Transverse colon (tissue), 4 donors: ENCODE data around the gene MTRR. TPM values are rescaled to one million over a fixed set of nuclear protein-coding genes. Genes with fewer than 3 reads are reported as not detected.

ENCODE experiments used
- DNase-seq: peaks from one replicate; pipeline ENCODE4 v3.0.0-alpha.2; 2019
- H3K27ac ChIP-seq, 4 donors: fragments of 200-600 bp; sonication (generic); 2 replicates each; pipeline ENCODE4 v1.5.1; 2016 to 2018; ENCODE audit warnings: inconsistent platforms in 4 of 4
- H3K27me3 ChIP-seq: fragments of 200-600 bp; sonication (generic); 2 replicates; pipeline ENCODE4 v1.5.1; 2017; ENCODE audit warnings: inconsistent platforms
- H3K36me3 ChIP-seq, 4 donors: fragments of 200-600 bp; sonication (generic); 2 replicates each; pipeline ENCODE4 v1.5.1; 2017 to 2019; ENCODE audit warnings: inconsistent platforms in 4 of 4
- H3K4me1 ChIP-seq, 4 donors: fragments of 200-600 bp; sonication (generic); 2 replicates each; pipeline ENCODE4 v1.5.1; 2017 to 2020; ENCODE audit warnings: inconsistent platforms in 4 of 4
- H3K4me3 ChIP-seq, 4 donors: fragments of 200-600 bp; sonication (generic); 1 replicate in 1 of 4; 2 replicates in 3 of 4; pipeline versions ENCODE4 v1.5.1 to v1.6.1; 2017 to 2019; ENCODE audit warnings: inconsistent platforms in 4 of 4
- H3K9me3 ChIP-seq, 2 donors: fragments of 200-600 bp; sonication (generic); 2 replicates each; pipeline ENCODE4 v1.5.1; 2017 to 2019; ENCODE audit warnings: inconsistent platforms in 2 of 2
- EP300 ChIP-seq: sonication (generic); formaldehyde crosslinking; IDR thresholded peaks from one replicate; pipeline ENCODE4 v1.6.1; 2017; ENCODE audit warnings: antibody characterized with exemption, low read depth
- POLR2A ChIP-seq: fragments of 450-650 bp; IDR thresholded peaks from one replicate; pipeline ENCODE4 v1.6.1; 2016; ENCODE audit warnings: antibody characterized with exemption, mild to moderate bottlenecking, moderate library complexity
- POLR2AphosphoS5 ChIP-seq, 3 donors: sonication (generic); formaldehyde crosslinking; IDR thresholded peaks; one replicate each; pipeline ENCODE4 v1.6.1; 2016; ENCODE audit warnings: antibody characterized with exemption in 3 of 3
- WGBS, 2 donors: methylation state at CpG; one replicate each; pipeline ENCODE4 v1.1.5; 2018; ENCODE audit warnings: low coverage in 1 of 2; 5-methylcytosine and 5-hydroxymethylcytosine counted together
- in situ Hi-C, 4 donors: fragments of 200-750 bp; cut with MboI; loops; one replicate each; pipeline versions ENCODE4 v1.15.0 to v1.15.1; 2017; ENCODE audit warnings: low sequenced_read_pairs in 3 of 4, low pct_ligation_motif_present in 1 of 4, low pct_unique_long_range_greater_than_20kb in 1 of 4
- intact Hi-C: fragments of 100-400 bp; cut with DNase I; formaldehyde crosslinking; loops from one replicate; pipeline ENCODE4 v1.15.1; 2023; ENCODE audit warnings: low total_unique reads
- total RNA-seq, 4 donors: library from RNA; depleted of rRNA; stranded (reverse); fragments of >200 nt; gene quantifications; one replicate each; pipeline ENCODE4 v1.1.0, GENCODE V29; 2016
- TF ChIP-seq, protein P1 (sequence below), 5 experiments: fragments of 200-600 bp in 3 of 5; fragments of 450-650 bp in 2 of 5; sonication (generic) in 3 of 5; IDR thresholded peaks; 1 replicate in 2 of 5; 2 replicates in 3 of 5; pipeline ENCODE4 v1.5.1; 2016 to 2017; ENCODE audit warnings: antibody characterized with exemption in 5 of 5, inconsistent platforms in 3 of 5, mild to moderate bottlenecking in 2 of 5, moderate library complexity in 1 of 5

The MTRR gene
- total RNA-seq, 4 donors from 2014 or later, result 31.4 to 120 (median 43.4) TPM

DNA sequence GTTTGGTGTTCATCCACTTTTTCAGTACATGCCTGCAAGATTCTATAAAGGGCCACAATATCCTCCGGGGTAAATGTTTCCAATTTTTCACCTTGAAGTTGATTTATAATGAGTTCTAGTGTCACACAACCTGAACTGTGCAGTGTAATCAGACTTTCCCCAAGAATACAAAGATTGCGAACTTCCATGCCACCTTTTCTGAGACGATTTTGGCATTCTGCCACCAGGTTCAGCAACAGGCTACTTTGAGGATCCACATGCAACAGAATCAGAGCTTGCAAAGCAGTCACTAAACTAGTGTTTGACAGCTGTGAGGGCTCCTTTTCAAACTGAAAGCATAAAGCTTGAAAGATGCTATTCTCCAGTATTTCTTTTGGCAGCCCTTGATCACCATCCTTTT is 1.7 kb upstream of the MTRR start:
- Histone ChIP-seq H3K27ac (no peak overlapping the region), H3K4me3 (no peak overlapping the region), H3K9me3 (no peaks in the 10 kb centered on the region), H3K4me1 (peaks cover 18 to 49% (median 31%) of the 10 kb centered on the region in 4 donors), H3K36me3 (peaks cover 0 to 13% (median 2%) of the 10 kb centered on the region in 4 donors), H3K27me3 (no peaks in the 10 kb centered on the region)
- 80% methylated on average over 2 to 3 of the region's 3 CpGs for WGBS, 2 donors
- intact Hi-C loops, result no loop called here
- no peak for DNase-seq
- in situ Hi-C loops, result no loop called here
- TF ChIP-seq POLR2A (no peak), POLR2AphosphoS5 (IDR thresholded peaks at IDR 0.05) (no peak), EP300 (no peak)
- TF ChIP-seq, protein P1, sequence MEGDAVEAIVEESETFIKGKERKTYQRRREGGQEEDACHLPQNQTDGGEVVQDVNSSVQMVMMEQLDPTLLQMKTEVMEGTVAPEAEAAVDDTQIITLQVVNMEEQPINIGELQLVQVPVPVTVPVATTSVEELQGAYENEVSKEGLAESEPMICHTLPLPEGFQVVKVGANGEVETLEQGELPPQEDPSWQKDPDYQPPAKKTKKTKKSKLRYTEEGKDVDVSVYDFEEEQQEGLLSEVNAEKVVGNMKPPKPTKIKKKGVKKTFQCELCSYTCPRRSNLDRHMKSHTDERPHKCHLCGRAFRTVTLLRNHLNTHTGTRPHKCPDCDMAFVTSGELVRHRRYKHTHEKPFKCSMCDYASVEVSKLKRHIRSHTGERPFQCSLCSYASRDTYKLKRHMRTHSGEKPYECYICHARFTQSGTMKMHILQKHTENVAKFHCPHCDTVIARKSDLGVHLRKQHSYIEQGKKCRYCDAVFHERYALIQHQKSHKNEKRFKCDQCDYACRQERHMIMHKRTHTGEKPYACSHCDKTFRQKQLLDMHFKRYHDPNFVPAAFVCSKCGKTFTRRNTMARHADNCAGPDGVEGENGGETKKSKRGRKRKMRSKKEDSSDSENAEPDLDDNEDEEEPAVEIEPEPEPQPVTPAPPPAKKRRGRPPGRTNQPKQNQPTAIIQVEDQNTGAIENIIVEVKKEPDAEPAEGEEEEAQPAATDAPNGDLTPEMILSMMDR (IDR thresholded peaks at IDR 0.05), result no peak

DNA sequence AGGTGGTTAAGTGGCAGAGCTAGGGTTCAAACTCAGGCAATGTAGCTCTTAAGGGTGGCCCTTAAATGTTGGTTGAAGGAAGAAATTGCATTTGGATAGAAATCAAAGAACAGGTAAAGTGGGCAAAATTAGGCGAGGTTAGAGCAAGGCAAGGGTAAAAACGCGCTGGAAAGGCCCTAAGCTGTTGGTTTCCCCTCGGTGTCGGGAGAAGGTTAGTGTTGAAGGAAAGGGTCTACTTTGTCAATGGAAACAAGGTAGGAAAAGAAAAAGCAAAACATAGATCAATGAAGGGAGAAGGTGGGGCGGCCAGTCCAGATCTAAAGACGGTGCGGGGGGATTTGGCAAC is 548 bp upstream of the MTRR start:
- DNase-seq, result no peak
- in situ Hi-C loops (no loop called here), intact Hi-C loops (no loop called here)

DNA sequence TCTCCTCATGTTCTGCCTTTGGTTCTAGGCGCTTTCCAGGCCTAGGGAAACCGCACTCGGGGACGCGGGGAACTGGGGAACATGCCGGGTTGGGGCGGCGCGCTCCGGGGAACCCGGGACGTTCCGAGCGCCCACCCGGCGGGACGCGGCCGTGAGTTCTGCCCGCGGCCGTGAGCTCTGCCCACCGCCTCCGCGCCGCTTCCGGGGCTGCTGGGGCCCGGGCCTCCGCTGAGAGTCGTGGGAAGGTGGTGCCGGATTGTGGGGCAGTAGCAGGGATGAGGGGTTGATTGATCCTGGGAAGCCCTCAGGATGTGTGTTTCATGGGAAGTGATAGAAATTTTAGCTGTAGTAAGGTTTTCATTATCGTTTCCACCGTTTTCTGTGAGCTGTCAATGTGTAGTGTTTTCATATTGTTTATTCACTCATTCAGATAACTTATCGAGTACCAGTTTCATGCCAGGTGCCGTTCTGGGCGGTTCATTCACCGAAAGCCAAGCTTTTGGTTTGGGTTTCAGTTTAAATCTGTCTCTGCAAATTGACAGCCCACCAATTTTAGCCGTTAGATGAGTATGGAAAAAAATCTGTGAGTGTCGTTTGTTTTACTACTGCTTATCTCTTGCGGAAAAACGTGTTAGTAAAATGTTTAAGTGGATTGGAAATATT is 657 bp downstream of the MTRR start:
- Histone ChIP-seq H3K4me3 (peak overlapping the region; percentile 95 to 99 (median 97)), H3K27ac (peak overlapping the region; percentile 90 to 96 (median 92)), H3K4me1 (peaks cover 18 to 56% (median 33%) of the 10 kb centered on the region in 4 donors), H3K36me3 (no peaks in the 10 kb centered on the region), H3K27me3 (no peaks in the 10 kb centered on the region), H3K9me3 (no peaks in the 10 kb centered on the region)
- peak; percentile 37 for DNase-seq
- TF ChIP-seq POLR2AphosphoS5 (IDR thresholded peaks at IDR 0.05), result no peak
- TF ChIP-seq POLR2A, result no peak
- TF ChIP-seq, protein P1 (IDR thresholded peaks at IDR 0.05), result no peak
- TF ChIP-seq EP300, result no peak
- WGBS, 2 donors, result 1% methylated on average over 8 to 36 of the region's 41 CpGs
- in situ Hi-C loops (no loop called here), intact Hi-C loops (no loop called here)

More for the DNA sequence above, 548 bp upstream of the MTRR start:
- Histone ChIP-seq H3K9me3 (no peaks in the 10 kb centered on the region), H3K4me3 (peak overlapping the region; percentile 95 to 99 (median 97)), H3K27me3 (no peaks in the 10 kb centered on the region), H3K4me1 (peaks cover 18 to 56% (median 33%) of the 10 kb centered on the region in 4 donors), H3K27ac (peak overlapping the region; percentile 90 to 96 (median 92)), H3K36me3 (peaks cover 0 to 4% (median 0%) of the 10 kb centered on the region in 4 donors)
- TF ChIP-seq POLR2AphosphoS5 (IDR thresholded peaks at IDR 0.05) (no peak), EP300 (no peak), POLR2A (no peak)
- TF ChIP-seq, protein P1 (IDR thresholded peaks at IDR 0.05), result no peak
- 0 to 1% methylated on average over 5 to 8 of the region's 8 CpGs for WGBS, 2 donors

DNA sequence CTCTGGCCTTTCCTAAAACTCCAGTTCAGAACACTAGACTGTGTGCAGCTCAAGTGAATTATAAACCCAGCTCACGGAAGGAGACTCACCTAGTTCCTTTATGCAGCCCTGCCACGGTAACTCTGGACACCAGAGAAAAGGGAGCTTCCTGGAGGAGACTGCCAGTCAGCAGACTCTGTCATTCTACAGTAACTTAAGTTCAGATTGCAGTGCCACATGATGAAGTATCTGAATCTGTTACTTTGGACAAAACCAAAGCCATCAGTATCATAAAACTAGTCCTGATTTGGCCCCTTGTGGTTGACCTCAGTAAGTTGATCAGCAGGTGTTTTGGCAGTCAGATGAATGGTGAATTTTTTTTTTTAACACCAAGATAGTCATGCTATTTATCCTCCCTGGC is 2.7 kb downstream of the MTRR start:
- Histone ChIP-seq H3K4me1 (peaks cover 18 to 49% (median 30%) of the 10 kb centered on the region in 4 donors), H3K27ac (peak overlapping the region in 3 of 4 donors; percentile 9 to 37 (median 14)), H3K4me3 (no peak overlapping the region), H3K9me3 (no peaks in the 10 kb centered on the region), H3K27me3 (no peaks in the 10 kb centered on the region), H3K36me3 (peaks cover 0 to 16% (median 6%) of the 10 kb centered on the region in 4 donors)
- intact Hi-C loops, result no loop called here
- in situ Hi-C loops, result no loop called here
- peak; percentile 24 for DNase-seq
- peak in 1 of 3 donors; percentile 7 for TF ChIP-seq POLR2AphosphoS5 (IDR thresholded peaks at IDR 0.05)
- no peak for TF ChIP-seq POLR2A
- WGBS, 2 donors, result 20 to 35% methylated on average over 1 to 2 of the region's 2 CpGs
